GM12878 (cell line): ENCODE data around the gene GYG1. TPM values are rescaled to one million over a fixed set of nuclear protein-coding genes. Genes with fewer than 3 reads are reported as not detected.
A peak's percentile ranks its signal among the peaks of the same experiment; 100 is the strongest.

ENCODE experiments used
- ATAC-seq: fragments of 200-7000 bp; cut with Tn5 transposase; 3 replicates; pipeline ENCODE4 v1.9.1; 2020; ENCODE audit warnings: mild to moderate bottlenecking, moderate library complexity
- BruUV-seq: library from RNA; stranded (reverse); fragments of 400-500 nt; replicated peaks from 2 replicates; lab custom pipeline; 2021; lab: Mats Ljungman, UMichigan
- CTCF ChIA-PET: fragments of 300-600 bp; sonication (Branson Sonifier 250); formaldehyde crosslinking; extraction: SDS; loops from one replicate; lab custom pipeline; 2021; ENCODE audit warnings: inconsistent platforms; lab: Yijun Ruan, JAX
- POLR2A ChIA-PET: fragments of 350-600 bp; formaldehyde crosslinking; extraction: SDS; loops from one replicate; lab custom pipeline; 2021; ENCODE audit warnings: inconsistent platforms; lab: Charles Lee
- RAD21 ChIA-PET: fragments of 300-600 bp; sonication (Branson Sonifier 250); formaldehyde crosslinking; loops from one replicate; lab custom pipeline; 2023; ENCODE audit warnings: antibody characterized with exemption; ENCODE audit not compliant: unreplicated experiment; lab: Charles Lee
- SMC1A ChIA-PET: fragments of 300-600 bp; sonication (Branson Sonifier 250); formaldehyde crosslinking; loops from one replicate; lab custom pipeline; 2023; ENCODE audit not compliant: unreplicated experiment, uncharacterized antibody; lab: Charles Lee
- DNase-seq: peaks from one replicate; pipeline ENCODE4 v3.0.0-alpha.2; 2011; ENCODE audit warnings: low read depth, low spot score
- FAIRE-seq: peaks from 3 replicates; lab custom pipeline; 2011; peaks lifted over from hg19 to GRCh38; lab: Jason Lieb, UNC
- H2AFZ ChIP-seq: 2 replicates; pipeline ENCODE4 v1.6.0; 2011; ENCODE audit warnings: low read depth, low read length, control low read depth; ENCODE audit not compliant: control insufficient read depth
- H3K27ac ChIP-seq: 2 replicates; pipeline ENCODE4 v1.5.1; 2011; ENCODE audit warnings: control low read depth; ENCODE audit not compliant: control insufficient read depth, insufficient read depth
- H3K27me3 ChIP-seq, 2 experiments: replicated peaks in 1 of 2; 2 replicates each; pipeline versions ENCODE4 v1.6.0 to v1.6.1; 2011; ENCODE audit warnings: low read length in 1 of 2; ENCODE audit not compliant: control insufficient read depth in 2 of 2, insufficient read depth in 2 of 2
- H3K36me3 ChIP-seq, 2 experiments: 2 replicates each; pipeline ENCODE4 v1.5.1; 2011; ENCODE audit warnings: low read length in 1 of 2; ENCODE audit not compliant: control insufficient read depth in 2 of 2, insufficient read depth in 2 of 2
- H3K4me1 ChIP-seq: 2 replicates; pipeline ENCODE4 v1.6.1; 2011; ENCODE audit warnings: mild to moderate bottlenecking, low read length, moderate library complexity, mixed read lengths; ENCODE audit not compliant: control insufficient read depth, insufficient read depth
- H3K4me2 ChIP-seq: 2 replicates; pipeline ENCODE4 v1.6.0; 2011; ENCODE audit warnings: control low read depth; ENCODE audit not compliant: control insufficient read depth, insufficient read depth
- H3K4me3 ChIP-seq: fragments of 200-600 bp; sonication (generic); 2 replicates; pipeline ENCODE4 v1.5.1; 2016
- H3K79me2 ChIP-seq: 2 replicates; pipeline ENCODE4 v1.6.0; 2011; ENCODE audit warnings: low read length; ENCODE audit not compliant: control insufficient read depth, insufficient read depth
- H3K9ac ChIP-seq: 2 replicates; pipeline ENCODE4 v1.8.0; 2011; ENCODE audit warnings: low read length, control low read depth, mixed read lengths; ENCODE audit not compliant: control insufficient read depth, insufficient read depth
- H3K9me3 ChIP-seq: replicated peaks from 3 replicates; pipeline ENCODE4 v1.5.1; 2011; ENCODE audit warnings: mild to moderate bottlenecking, low read length; ENCODE audit not compliant: control insufficient read depth, insufficient read depth
- H4K20me1 ChIP-seq: 2 replicates; pipeline ENCODE4 v1.6.0; 2011; ENCODE audit not compliant: control insufficient read depth, insufficient read depth
- ASH2L ChIP-seq: fragments of 300-600, 200-600 bp; sonication (generic); IDR thresholded peaks from 2 replicates; pipeline ENCODE4 v1.6.1; 2017; ENCODE audit warnings: low read depth, mild to moderate bottlenecking, borderline replicate concordance
- FOS ChIP-seq: IDR thresholded peaks from 3 replicates; pipeline ENCODE4 v1.6.1; 2011; ENCODE audit warnings: borderline replicate concordance; ENCODE audit not compliant: insufficient read length; ENCODE audit errors: extremely low read depth
- RUNX3 ChIP-seq: IDR thresholded peaks from 2 replicates; pipeline ENCODE4 v1.6.1; 2012; ENCODE audit warnings: low read length, inconsistent platforms
- SIX5 ChIP-seq: IDR thresholded peaks from 2 replicates; pipeline ENCODE4 v1.6.1; 2011; ENCODE audit warnings: mild to moderate bottlenecking, low read depth, low read length, moderate library complexity; ENCODE audit not compliant: severe bottlenecking
- SUZ12 ChIP-seq: fragments of 200-600 bp; sonication (generic); IDR thresholded peaks from one replicate; pipeline ENCODE4 v1.6.1; 2018; ENCODE audit warnings: antibody characterized with exemption, mild to moderate bottlenecking; ENCODE audit not compliant: unreplicated experiment
- WGBS: methylation state at CpG from one replicate; pipeline ENCODE4 v1.1.6; 2016; ENCODE audit warnings: low lambda C conversion rate; ENCODE audit not compliant: insufficient replicate concordance, insufficient coverage; ENCODE audit errors: missing lambda C conversion rate; 5-methylcytosine and 5-hydroxymethylcytosine counted together
- in situ Hi-C: fragments of 300-500 bp; cut with MboI; formaldehyde crosslinking; loops from 9 replicates; pipeline ENCODE4 v1.14.3; 2018; ENCODE audit warnings: mixed read lengths
- intact Hi-C: fragments of 100-400 bp; cut with micrococcal nuclease; formaldehyde crosslinking; loops from one replicate; pipeline ENCODE4 v1.14.2; 2022; ENCODE audit not compliant: unreplicated experiment
- polyA plus RNA-seq, 11 experiments: library from polyadenylated mRNA; depleted of rRNA in 4 of 11; unstranded in 6 of 11; stranded (reverse) in 5 of 11; fragments of >200 nt; fragmentation: Nextera tagmentation in 4 of 11; fragmentation: Illumina TruSeq in 1 of 11; extraction: Ambion mirVana in 4 of 11; extraction: Trizol in 1 of 11; gene quantifications; 1 replicate in 1 of 11; 2 replicates in 10 of 11; pipeline versions ENCODE4 v1.2.1 to v1.2.3, GENCODE V29; 2011 to 2016; ENCODE audit warnings: inconsistent platforms in 2 of 11, missing spikeins in 2 of 11, low read depth in 1 of 11
- total RNA-seq, 4 experiments: library from RNA; depleted of rRNA in 3 of 4; stranded (reverse); fragments of >200 nt in 3 of 4; fragmentation: Illumina TruSeq in 1 of 4; extraction: Trizol in 1 of 4; gene quantifications; 2 replicates each; pipeline versions ENCODE4 v1.2.1 to v1.2.3, GENCODE V29; 2013 to 2021
- TF ChIP-seq, protein P1 (sequence below), 3 experiments: IDR thresholded peaks in 2 of 3; conservative IDR thresholded peaks in 1 of 3; 2 replicates each; pipeline ENCODE4 v1.5.1; 2011; ENCODE audit warnings: low read depth in 3 of 3, low read length in 3 of 3, mild to moderate bottlenecking in 3 of 3, control low read depth in 2 of 3, moderate library complexity in 2 of 3, inconsistent platforms in 1 of 3, mixed read lengths in 1 of 3; ENCODE audit not compliant: control insufficient read depth in 2 of 3, insufficient read depth in 1 of 3; ENCODE audit errors: extremely low read depth in 1 of 3
- TF ChIP-seq, protein P2 (sequence below): IDR thresholded peaks from 2 replicates; pipeline ENCODE4 v1.6.1; 2012; ENCODE audit warnings: low read length, inconsistent platforms
- TF ChIP-seq, protein P3 (sequence below): fragments of 450-650 bp; conservative IDR thresholded peaks from 2 replicates; pipeline ENCODE4 v1.6.1; 2017; ENCODE audit warnings: mild to moderate bottlenecking, moderate library complexity

The GYG1 gene
- total and polyA plus RNA-seq, 10 of the 15 experiments (the other 5 are each of a cell fraction or from before 2014, with no cell fraction given) = 11.8 to 38.9 (median 22.9) TPM

DNA sequence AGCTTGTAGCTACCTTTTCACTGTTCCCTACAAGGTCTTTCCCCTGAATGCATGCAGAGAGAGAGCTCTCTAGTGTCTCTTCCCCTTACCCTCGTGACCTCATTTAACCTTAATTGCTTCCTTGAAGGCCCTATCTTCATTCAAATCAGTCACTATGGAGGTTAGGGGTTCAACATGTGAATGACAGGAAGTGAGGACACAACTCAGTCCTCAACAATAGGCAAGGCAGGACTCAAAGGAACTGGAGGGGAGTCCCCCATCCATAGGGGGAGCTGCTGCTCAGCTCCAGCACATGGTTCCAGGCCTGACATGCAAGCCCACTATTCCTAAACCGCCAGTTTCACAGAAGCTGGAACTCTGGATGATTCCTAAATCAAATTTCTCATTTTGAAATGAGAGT is 33.8 kb upstream of the GYG1 start:
- no TSS peak for BruUV-seq
- RAD21 ChIA-PET = interaction anchor here (0.8 to 1.3 kb wide), 4 partner anchors 9 to 317 kb away, joined by 3 to 4 read pairs (median 3); no protein-coding TSS in a partner anchor
- Histone ChIP-seq H3K36me3 (no peaks in the 10 kb centered on the region), H3K4me2 (no peak overlapping the region), H3K4me1 (no peaks in the 10 kb centered on the region), H3K79me2 (no peaks in the 10 kb centered on the region), H2AFZ (no peak overlapping the region; the same call in 1 of the 2 replicates), H3K27ac (no peak overlapping the region), H3K9ac (no peak overlapping the region), H3K9me3 (no peaks in the 10 kb centered on the region), H4K20me1 (no peaks in the 10 kb centered on the region), H3K4me3 (no peak overlapping the region), H3K27me3 (no peaks in the 10 kb centered on the region; a peak in 1 of 4 replicates)
- in situ Hi-C loops = loop anchor here (5.0 kb wide), 1 partner anchor 315 kb away; no protein-coding TSS in a partner anchor
- WGBS = 0% methylated on average over 2 of the region's 2 CpGs
- SMC1A ChIA-PET = interaction anchor here (1.3 kb wide), 1 partner anchor 288 kb away, joined by 3 read pairs; no protein-coding TSS in a partner anchor
- CTCF ChIA-PET = interaction anchor here (0.5 to 1.7 kb wide), 7 partner anchors 10 to 425 kb away, joined by 3 to 6 read pairs (median 4); no protein-coding TSS in a partner anchor
- FAIRE-seq (no peak), DNase-seq (no peak), ATAC-seq (peak; percentile 73)
- TF ChIP-seq, protein P1, sequence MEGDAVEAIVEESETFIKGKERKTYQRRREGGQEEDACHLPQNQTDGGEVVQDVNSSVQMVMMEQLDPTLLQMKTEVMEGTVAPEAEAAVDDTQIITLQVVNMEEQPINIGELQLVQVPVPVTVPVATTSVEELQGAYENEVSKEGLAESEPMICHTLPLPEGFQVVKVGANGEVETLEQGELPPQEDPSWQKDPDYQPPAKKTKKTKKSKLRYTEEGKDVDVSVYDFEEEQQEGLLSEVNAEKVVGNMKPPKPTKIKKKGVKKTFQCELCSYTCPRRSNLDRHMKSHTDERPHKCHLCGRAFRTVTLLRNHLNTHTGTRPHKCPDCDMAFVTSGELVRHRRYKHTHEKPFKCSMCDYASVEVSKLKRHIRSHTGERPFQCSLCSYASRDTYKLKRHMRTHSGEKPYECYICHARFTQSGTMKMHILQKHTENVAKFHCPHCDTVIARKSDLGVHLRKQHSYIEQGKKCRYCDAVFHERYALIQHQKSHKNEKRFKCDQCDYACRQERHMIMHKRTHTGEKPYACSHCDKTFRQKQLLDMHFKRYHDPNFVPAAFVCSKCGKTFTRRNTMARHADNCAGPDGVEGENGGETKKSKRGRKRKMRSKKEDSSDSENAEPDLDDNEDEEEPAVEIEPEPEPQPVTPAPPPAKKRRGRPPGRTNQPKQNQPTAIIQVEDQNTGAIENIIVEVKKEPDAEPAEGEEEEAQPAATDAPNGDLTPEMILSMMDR (IDR thresholded peaks at IDR 0.05 in 2 of 3, conservative IDR thresholded peaks at IDR 0.05 in 1 of 3; ENCODE audit: control insufficient read depth in 2 of 3, extremely low read depth in 1 of 3, insufficient read depth in 1 of 3, low read depth in 3 of 3, low read length in 3 of 3) = peak in 2 of 3 experiments; percentile 2 to 26; a peak in 1 of 6 replicates
- TF ChIP-seq SUZ12 = no peak
- intact Hi-C loops = loop anchor here (5.0 kb wide), 2 partner anchors 375 to 525 kb away; partner anchors contain the start of gene TM4SF18
- POLR2A ChIA-PET = no interaction called here

DNA sequence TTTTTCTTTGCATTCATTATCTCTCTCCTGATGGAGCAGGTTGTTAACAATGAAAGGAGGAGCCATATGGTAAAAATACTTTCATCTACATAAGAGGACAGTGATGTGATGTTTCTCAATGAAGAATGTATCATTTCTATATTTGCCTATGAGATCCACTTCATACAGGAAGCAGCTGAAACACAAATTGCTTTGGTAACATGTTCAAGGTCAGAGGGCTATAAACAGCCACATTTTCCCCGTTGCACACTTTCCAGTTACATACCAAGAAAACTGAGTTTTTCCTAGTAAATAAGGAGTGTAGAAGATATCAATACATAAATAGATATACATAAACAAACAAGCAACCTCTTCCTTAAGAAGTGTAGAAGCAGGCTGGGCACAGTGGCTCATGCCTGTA is 32.6 kb upstream of the GYG1 start:
- H3K4me1 ChIP-seq = no peaks in the 10 kb centered on the region
- CTCF ChIA-PET = interaction anchor here (1.6 to 3.5 kb wide), 3 partner anchors 15 to 162 kb away, joined by 3 to 12 read pairs (median 7); no protein-coding TSS in a partner anchor
- H2AFZ ChIP-seq = no peak overlapping the region
- H3K27ac ChIP-seq = no peak overlapping the region
- no peaks in the 10 kb centered on the region for H3K9me3 ChIP-seq
- H3K4me2 ChIP-seq = no peak overlapping the region
- H3K36me3 ChIP-seq = no peaks in the 10 kb centered on the region
- BruUV-seq = no TSS peak
- no peaks in the 10 kb centered on the region for H3K79me2 ChIP-seq
- no peaks in the 10 kb centered on the region for H4K20me1 ChIP-seq
- ATAC-seq = no peak
- H3K4me3 ChIP-seq = no peak overlapping the region
- intact Hi-C loops = loop anchor here (5.0 kb wide), 2 partner anchors 374 to 524 kb away; partner anchors contain the start of gene TM4SF18
- DNase-seq = no peak
- POLR2A ChIA-PET = no interaction called here
- no peak overlapping the region for H3K9ac ChIP-seq
- RAD21 ChIA-PET = no interaction called here
- SMC1A ChIA-PET = interaction anchor here (1.0 kb wide), 1 partner anchor 303 kb away, joined by 3 read pairs; no protein-coding TSS in a partner anchor
- TF ChIP-seq FOS (no peak), SIX5 (no peak), RUNX3 (no peak), ASH2L (no peak)
- TF ChIP-seq, protein P2, sequence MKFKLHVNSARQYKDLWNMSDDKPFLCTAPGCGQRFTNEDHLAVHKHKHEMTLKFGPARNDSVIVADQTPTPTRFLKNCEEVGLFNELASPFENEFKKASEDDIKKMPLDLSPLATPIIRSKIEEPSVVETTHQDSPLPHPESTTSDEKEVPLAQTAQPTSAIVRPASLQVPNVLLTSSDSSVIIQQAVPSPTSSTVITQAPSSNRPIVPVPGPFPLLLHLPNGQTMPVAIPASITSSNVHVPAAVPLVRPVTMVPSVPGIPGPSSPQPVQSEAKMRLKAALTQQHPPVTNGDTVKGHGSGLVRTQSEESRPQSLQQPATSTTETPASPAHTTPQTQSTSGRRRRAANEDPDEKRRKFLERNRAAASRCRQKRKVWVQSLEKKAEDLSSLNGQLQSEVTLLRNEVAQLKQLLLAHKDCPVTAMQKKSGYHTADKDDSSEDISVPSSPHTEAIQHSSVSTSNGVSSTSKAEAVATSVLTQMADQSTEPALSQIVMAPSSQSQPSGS = no peak
- TF ChIP-seq, protein P3, sequence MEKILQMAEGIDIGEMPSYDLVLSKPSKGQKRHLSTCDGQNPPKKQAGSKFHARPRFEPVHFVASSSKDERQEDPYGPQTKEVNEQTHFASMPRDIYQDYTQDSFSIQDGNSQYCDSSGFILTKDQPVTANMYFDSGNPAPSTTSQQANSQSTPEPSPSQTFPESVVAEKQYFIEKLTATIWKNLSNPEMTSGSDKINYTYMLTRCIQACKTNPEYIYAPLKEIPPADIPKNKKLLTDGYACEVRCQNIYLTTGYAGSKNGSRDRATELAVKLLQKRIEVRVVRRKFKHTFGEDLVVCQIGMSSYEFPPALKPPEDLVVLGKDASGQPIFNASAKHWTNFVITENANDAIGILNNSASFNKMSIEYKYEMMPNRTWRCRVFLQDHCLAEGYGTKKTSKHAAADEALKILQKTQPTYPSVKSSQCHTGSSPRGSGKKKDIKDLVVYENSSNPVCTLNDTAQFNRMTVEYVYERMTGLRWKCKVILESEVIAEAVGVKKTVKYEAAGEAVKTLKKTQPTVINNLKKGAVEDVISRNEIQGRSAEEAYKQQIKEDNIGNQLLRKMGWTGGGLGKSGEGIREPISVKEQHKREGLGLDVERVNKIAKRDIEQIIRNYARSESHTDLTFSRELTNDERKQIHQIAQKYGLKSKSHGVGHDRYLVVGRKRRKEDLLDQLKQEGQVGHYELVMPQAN = no peak
- H3K27me3 ChIP-seq = no peaks in the 10 kb centered on the region
- WGBS = 0% methylated on average over 1 of the region's 1 CpG
- no peak for FAIRE-seq
- in situ Hi-C loops = loop anchor here (5.0 kb wide), 1 partner anchor 314 kb away; no protein-coding TSS in a partner anchor
